SH-SY5Y (cell line): ENCODE measurements around the gene RHEBL1.

Source experiments
- GATA2 ChIP-seq: IDR thresholded peaks from 2 replicates; pipeline ENCODE4 v1.6.1; 2011; ENCODE audit warnings: mild to moderate bottlenecking, low read depth, low read length
- GATA3 ChIP-seq: IDR thresholded peaks from 2 replicates; pipeline ENCODE4 v1.6.1; 2011; ENCODE audit warnings: low read depth, mild to moderate bottlenecking, low read length, moderate library complexity

GRCh38 chr12:49094975-49095365 is 25.2 kb upstream of the RHEBL1 start:
- no peak for TF ChIP-seq GATA2
- no peak for TF ChIP-seq GATA3
